ENCODE measurements around the gene PSAT1. TPM values are rescaled to one million over a fixed set of nuclear protein-coding genes. Genes with fewer than 3 reads are reported as not detected.

PSAT1 gene
- total RNA-seq, 1 donor from 2014 or later: 83.3 TPM

- Mint-ChIP-seq H3K36me3 (ENCODE audit: unreplicated experiment) (no peaks in the 10 kb centered on the region), H3K27me3 (ENCODE audit: unreplicated experiment) (peaks cover 8% of the 10 kb centered on the region), H3K27ac (ENCODE audit: unreplicated experiment) (peak overlapping the region; percentile 20), H3K9me3 (ENCODE audit: unreplicated experiment) (peaks cover 13% of the 10 kb centered on the region), H3K4me3 (ENCODE audit: unreplicated experiment) (peak overlapping the region; percentile 97), H3K4me1 (ENCODE audit: low read depth, unreplicated experiment) (peaks cover 22% of the 10 kb centered on the region)
- TF ChIP-seq, protein P1, sequence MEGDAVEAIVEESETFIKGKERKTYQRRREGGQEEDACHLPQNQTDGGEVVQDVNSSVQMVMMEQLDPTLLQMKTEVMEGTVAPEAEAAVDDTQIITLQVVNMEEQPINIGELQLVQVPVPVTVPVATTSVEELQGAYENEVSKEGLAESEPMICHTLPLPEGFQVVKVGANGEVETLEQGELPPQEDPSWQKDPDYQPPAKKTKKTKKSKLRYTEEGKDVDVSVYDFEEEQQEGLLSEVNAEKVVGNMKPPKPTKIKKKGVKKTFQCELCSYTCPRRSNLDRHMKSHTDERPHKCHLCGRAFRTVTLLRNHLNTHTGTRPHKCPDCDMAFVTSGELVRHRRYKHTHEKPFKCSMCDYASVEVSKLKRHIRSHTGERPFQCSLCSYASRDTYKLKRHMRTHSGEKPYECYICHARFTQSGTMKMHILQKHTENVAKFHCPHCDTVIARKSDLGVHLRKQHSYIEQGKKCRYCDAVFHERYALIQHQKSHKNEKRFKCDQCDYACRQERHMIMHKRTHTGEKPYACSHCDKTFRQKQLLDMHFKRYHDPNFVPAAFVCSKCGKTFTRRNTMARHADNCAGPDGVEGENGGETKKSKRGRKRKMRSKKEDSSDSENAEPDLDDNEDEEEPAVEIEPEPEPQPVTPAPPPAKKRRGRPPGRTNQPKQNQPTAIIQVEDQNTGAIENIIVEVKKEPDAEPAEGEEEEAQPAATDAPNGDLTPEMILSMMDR (IDR thresholded peaks at IDR 0.05; ENCODE audit: partially characterized antibody, unreplicated experiment): no peak
- DNase-seq: no peak
Observed at GRCh38 chr9:78295731-78296130, 1.2 kb upstream of the PSAT1 start.

GRCh38 chr9:78296201-78296892 is 578 bp upstream of the PSAT1 start:
- Mint-ChIP-seq H3K27ac (ENCODE audit: unreplicated experiment) (peak overlapping the region; percentile 91), H3K4me3 (ENCODE audit: unreplicated experiment) (peak overlapping the region; percentile 97), H3K4me1 (ENCODE audit: low read depth, unreplicated experiment) (peaks cover 21% of the 10 kb centered on the region), H3K36me3 (ENCODE audit: unreplicated experiment) (no peaks in the 10 kb centered on the region), H3K27me3 (ENCODE audit: unreplicated experiment) (peaks cover 8% of the 10 kb centered on the region), H3K9me3 (ENCODE audit: unreplicated experiment) (peaks cover 13% of the 10 kb centered on the region)
- peak; percentile 30 for DNase-seq
- TF ChIP-seq, protein P1 (IDR thresholded peaks at IDR 0.05; ENCODE audit: partially characterized antibody, unreplicated experiment): no peak

- peak overlapping the region; percentile 97 for H3K4me3 Mint-ChIP-seq (ENCODE audit: unreplicated experiment)
- H3K9me3 Mint-ChIP-seq (ENCODE audit: unreplicated experiment): peaks cover 13% of the 10 kb centered on the region
- H3K27me3 Mint-ChIP-seq (ENCODE audit: unreplicated experiment): peaks cover 7% of the 10 kb centered on the region
- peak overlapping the region; percentile 91 for H3K27ac Mint-ChIP-seq (ENCODE audit: unreplicated experiment)
- TF ChIP-seq, protein P1 (IDR thresholded peaks at IDR 0.05; ENCODE audit: partially characterized antibody, unreplicated experiment): no peak
- DNase-seq: no peak
- no peaks in the 10 kb centered on the region for H3K36me3 Mint-ChIP-seq (ENCODE audit: unreplicated experiment)
- peaks cover 13% of the 10 kb centered on the region for H3K4me1 Mint-ChIP-seq (ENCODE audit: low read depth, unreplicated experiment)
Observed at GRCh38 chr9:78297672-78297961, 692 bp downstream of the PSAT1 start.

DNA sequence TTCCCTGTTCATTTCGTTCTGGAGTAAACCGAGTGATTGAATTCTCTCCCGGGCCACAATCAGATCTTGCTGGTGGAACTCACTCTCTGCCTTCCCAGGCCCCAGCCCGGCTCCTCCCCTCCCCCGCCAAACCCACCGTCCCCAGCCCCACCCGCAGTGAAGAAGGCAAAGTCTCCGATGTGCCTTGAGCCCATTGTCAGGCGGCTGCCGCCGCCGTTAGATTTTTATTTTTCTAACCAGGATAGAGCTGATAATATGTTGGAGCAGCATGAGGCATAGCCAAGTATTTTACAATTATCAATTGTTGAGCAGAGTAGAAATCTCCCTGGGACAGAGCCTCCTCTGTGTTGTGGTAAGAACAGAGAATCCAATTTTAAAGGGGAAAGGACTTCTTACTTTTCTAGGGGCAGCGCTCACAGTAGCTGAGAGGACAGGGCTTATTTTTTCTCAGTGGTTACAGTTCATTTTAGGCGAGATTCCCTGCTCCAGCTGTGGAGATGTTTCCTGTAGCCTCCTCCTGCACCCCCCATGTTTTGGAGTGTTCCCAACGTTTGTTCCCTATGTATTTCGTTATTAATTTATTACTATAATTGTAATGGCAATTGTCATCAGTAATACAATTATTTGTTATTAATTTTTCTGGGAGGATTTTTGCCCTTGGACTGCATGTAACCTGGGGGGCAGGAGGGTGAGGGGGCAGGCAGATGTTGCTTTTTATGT is 1.3 kb downstream of the PSAT1 start:
- peak overlapping the region; percentile 91 for H3K27ac Mint-ChIP-seq (ENCODE audit: unreplicated experiment)
- H3K4me3 Mint-ChIP-seq (ENCODE audit: unreplicated experiment): peak overlapping the region; percentile 97
- peaks cover 13% of the 10 kb centered on the region for H3K4me1 Mint-ChIP-seq (ENCODE audit: low read depth, unreplicated experiment)
- H3K36me3 Mint-ChIP-seq (ENCODE audit: unreplicated experiment): no peaks in the 10 kb centered on the region
- TF ChIP-seq, protein P1 (IDR thresholded peaks at IDR 0.05; ENCODE audit: partially characterized antibody, unreplicated experiment): no peak
- peaks cover 11% of the 10 kb centered on the region for H3K9me3 Mint-ChIP-seq (ENCODE audit: unreplicated experiment)
- DNase-seq: peak; percentile 41
- H3K27me3 Mint-ChIP-seq (ENCODE audit: unreplicated experiment): peaks cover 6% of the 10 kb centered on the region

DNA sequence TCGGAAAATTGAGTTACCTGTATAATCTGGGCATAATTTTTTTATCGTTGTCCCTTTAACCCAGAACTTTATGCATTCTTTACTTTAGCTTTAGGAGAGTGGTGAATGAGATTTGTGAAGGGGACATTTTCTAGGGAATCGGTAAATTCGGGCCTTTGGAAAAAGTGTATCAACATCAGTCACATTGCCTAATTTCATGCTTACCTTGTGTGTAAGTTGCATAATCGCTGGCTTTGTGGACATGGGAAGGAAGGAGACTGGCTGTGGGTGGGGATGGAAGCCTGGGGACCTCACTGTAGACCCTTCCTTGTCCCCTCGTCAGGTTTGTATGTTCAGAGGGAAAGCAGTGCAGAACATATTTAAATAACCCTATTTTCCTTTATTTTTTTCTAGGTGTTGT is 3.3 kb downstream of the PSAT1 start:
- Mint-ChIP-seq H3K27me3 (ENCODE audit: unreplicated experiment) (peaks cover 6% of the 10 kb centered on the region), H3K9me3 (ENCODE audit: unreplicated experiment) (peaks cover 11% of the 10 kb centered on the region), H3K27ac (ENCODE audit: unreplicated experiment) (no peak overlapping the region), H3K4me1 (ENCODE audit: low read depth, unreplicated experiment) (peaks cover 13% of the 10 kb centered on the region), H3K36me3 (ENCODE audit: unreplicated experiment) (no peaks in the 10 kb centered on the region), H3K4me3 (ENCODE audit: unreplicated experiment) (peak overlapping the region; percentile 71)
- DNase-seq: no peak
- TF ChIP-seq, protein P1 (IDR thresholded peaks at IDR 0.05; ENCODE audit: partially characterized antibody, unreplicated experiment): no peak

All from glutamatergic neuron (in vitro differentiated cells).